GM04504 (cell line): ENCODE measurements around the gene ING1.
"Not testable (repeated sequence)": the region's sequence is repeated elsewhere in the genome, so short reads cannot be mapped to it uniquely, and the experiment has no call there.

Experiments
- DNase-seq: peaks from one replicate; pipeline ENCODE4 v3.0.0-alpha.2; 2012; ENCODE audit warnings: low read depth

ING1 gene

DNA sequence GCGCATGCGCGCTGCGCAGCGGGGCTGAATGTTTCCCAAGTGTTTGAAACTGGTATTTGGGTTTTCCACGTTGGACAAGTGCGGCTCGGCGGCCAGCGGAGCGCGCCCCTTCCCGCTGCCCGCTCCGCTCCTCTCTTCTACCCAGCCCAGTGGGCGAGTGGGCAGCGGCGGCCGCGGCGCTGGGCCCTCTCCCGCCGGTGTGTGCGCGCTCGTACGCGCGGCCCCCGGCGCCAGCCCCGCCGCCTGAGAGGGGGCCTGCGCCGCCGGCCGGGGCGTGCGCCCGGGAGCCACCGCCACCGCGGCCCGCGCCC, at the start of gene ING1:
ING1 (plus strand) TSS at position 59 of the 311 bp plus-strand sequence. CDS start 450 bp downstream, outside the sequence.
- no peak for DNase-seq

DNA sequence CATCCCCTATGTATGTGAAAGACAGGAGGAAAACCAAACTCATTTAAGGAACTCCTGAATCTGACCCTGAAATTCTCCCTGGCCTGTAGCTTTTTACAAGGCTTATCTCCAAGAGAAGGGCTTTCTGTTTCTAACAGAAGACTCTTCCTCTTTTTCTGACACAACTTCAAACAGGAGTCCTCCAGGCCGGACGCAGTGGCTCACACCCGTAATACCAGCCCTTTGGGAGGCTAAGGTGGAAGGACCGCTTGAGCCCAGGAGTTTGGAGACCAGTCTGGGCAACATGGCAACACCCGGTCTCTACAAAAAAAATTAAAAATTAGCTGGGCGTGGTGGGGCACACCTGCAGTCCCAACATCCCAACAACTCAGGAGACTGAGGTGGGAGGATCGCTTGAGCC, 49.5 kb upstream of the ING1 start:
- no peak for DNase-seq

DNA sequence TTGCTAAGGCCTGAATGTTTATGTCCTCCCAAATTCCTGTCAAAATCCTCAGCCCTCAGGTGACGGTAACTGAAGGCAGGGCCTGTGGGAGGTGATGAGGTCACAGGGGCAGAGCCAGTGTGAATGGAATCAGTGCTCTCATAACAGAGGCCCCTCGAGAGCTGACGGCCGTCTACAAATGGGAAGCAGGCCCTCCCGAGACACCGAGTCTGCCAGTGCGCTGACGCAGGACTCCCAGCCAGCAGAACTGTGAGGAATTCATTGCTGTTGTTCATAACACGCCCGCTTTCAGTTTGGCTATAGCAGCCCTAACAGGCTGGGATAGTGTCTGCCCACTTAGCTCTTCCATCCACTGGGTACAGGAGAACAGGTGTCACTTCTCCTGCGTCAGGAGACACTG, 48.8 kb upstream of the ING1 start:
- no peak for DNase-seq

- DNase-seq = no peak
These were observed 47.8 kb upstream of the ING1 start for GRCh38 chr13:110665491-110666254.

DNA sequence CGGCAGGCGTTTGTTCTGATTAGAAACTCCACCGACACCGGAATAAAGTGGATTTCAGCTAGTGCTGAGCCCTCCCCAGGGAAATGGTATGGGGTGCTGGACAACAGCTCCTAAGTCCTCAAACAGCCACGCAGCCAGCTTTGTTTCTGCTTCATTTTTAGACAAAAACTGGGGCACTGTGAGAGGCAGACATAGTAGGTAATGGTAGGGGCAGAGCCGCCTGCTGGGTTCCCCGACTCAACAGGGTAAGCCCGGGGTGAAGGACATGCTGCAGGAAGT, 47.3 kb upstream of the ING1 start:
- no peak for DNase-seq

- no peak for DNase-seq
These were observed 44.5 kb upstream of the ING1 start for GRCh38 chr13:110669036-110669435.

DNA sequence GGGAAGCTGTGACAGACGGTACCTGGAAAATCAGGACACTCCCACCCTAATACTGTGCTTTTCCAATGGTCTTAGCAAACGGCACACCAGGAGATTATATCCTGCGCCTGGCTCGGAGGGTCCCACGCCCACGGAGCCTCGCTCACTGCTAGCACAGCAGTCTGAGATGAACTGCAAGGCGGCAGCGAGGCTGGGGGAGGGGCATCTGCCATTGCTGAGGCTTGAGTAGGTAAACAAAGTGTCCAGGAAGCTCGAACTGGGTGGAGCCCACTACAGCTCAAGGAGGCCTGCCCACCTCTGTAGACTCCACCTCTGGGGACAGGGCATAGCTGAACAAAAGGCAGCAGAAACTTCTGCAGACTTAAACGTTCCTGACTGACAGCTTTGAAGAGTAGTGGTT, 43.7 kb upstream of the ING1 start:
- not testable (repeated sequence) for DNase-seq

- DNase-seq = no peak
These were observed 36.6 kb upstream of the ING1 start for GRCh38 chr13:110676595-110677587.

DNA sequence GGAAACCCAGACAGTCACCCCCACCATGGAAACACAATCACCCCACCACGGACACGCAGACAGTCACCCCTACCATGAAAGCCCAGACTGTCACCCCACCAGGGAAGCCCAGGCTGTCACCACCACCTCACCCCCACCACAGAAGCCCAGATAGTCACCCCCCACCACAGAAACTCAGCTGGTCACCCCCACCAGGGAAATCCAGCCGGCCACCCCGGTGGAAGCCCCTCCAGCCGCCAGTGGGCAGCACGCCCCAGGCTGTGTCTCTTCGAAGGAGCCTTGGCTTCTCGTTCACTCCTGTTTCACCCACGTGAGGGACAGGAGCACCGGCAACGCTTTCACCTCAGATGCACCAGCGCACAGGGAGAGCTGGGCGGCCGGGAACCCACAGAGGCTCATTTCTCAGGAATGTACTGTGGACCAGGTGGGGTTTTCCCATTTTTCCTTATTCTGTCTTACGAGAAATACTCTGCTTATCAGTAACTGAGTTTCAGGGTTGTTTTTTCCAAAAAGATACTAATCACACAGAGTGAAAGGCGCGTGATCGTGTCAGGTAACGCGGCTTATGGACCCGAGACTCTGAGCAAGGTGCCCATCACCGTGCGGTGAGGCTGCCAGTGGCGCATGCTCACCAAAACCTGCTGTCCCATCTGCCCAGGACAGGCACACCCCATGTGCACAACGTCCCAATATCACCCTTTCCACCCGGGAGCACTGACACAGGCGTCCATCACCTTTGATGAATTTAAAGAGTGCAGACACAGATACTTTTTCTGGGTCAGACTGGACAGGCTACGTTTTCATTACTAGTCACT, 35.6 kb upstream of the ING1 start:
- no peak for DNase-seq

GRCh38 chr13:110680852-110681251, 32.6 kb upstream of the ING1 start:
- DNase-seq = no peak

- no peak for DNase-seq
These were observed 31.5 kb upstream of the ING1 start for GRCh38 chr13:110681868-110682550.

DNA sequence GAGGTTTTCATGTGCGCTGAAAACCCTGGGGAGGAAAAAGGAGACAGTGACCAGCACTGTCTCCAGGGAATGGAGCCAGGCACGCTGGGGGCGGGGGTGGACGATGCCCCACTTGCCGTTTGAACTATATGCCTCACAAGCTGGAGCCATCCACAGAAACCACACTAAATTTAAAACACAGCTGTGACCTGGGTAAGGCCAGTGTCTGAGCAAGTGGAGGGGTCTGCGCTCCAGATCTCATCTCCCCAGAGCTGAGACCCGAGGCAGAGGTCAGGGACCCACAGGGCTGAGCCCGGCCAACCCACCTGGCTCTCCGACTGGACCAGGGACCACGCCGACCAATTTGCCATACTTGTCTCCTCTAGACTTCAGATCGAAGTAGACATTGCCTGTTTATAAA, 30.8 kb upstream of the ING1 start:
- no peak for DNase-seq

DNA sequence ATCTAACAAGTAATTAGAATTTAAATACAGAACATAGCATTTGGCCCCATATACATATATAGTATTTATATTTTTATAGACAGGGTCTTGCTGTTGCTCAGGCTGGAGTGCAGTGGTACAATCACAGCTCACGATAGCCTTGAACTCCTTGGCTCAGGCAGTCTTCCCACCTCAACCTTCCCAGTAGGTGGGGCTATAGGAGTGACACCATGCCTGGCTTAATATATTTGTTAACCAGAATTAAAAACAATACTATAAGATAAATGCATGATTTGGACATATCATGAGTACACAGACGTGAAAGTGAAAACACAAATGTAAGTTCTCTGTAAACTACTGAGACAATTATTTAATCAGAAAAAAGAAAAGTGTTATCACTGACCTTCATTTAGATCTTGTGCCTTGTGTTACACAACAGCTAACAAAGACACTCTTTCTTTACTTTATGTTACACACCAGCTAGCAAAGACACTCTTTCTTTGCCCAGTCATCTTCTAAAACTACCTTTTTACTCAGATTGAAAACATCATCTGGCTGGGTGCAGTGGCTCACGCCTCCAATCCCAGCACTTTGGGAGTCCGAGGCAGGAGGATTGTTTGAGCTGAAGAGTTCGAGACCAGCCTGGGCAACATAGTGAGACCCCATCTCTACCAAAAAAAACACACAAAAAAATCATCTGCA, 30.2 kb upstream of the ING1 start:
- no peak for DNase-seq

DNA sequence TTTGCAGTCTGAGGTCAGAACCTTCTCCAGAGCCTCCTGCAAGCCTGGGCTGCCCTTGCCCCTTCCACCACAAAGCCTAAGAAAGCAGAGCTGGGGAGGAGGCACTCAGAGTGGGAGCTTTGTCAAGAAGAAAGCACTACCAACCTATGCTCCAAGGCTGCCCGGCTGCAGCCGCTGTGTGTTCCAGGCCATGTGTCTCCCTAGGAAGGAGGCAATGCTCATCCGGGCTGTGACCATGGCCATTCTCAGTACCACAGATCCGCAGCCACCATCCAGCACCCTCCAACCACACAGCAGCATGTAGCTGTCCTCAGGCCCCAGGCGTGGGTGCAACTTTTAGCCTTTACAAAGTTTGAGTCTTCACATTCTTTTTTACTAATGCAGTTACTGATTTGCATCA, 29.6 kb upstream of the ING1 start:
- DNase-seq = no peak

- DNase-seq = no peak
These were observed 29.0 kb upstream of the ING1 start for GRCh38 chr13:110684388-110685056.

- DNase-seq = peak; percentile 39
These were observed 28.0 kb upstream of the ING1 start for GRCh38 chr13:110685305-110686020.

DNA sequence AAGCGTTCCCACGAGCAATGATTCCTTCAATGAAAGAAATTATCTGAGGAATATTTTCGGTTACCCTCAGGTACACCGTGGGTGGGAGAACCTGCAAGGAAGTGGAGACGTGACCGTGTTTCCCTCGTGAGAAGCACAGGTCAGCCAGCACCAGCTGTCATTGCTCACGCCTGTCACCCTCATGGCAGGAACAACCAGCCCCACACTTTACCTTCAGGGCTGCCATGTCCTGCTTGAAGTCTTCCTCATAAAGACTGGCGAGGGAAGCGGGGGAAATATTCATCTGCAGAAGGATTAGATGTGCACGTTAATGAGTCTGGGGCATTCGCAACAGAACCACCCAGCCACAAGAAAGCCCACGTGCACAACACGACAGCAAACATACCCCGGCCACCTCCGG, 25.8 kb upstream of the ING1 start:
- DNase-seq = no peak

- DNase-seq = no peak
These were observed 24.5 kb upstream of the ING1 start for GRCh38 chr13:110689041-110689440.

- DNase-seq = no peak
These were observed 23.8 kb upstream of the ING1 start for GRCh38 chr13:110689711-110690110.

DNA sequence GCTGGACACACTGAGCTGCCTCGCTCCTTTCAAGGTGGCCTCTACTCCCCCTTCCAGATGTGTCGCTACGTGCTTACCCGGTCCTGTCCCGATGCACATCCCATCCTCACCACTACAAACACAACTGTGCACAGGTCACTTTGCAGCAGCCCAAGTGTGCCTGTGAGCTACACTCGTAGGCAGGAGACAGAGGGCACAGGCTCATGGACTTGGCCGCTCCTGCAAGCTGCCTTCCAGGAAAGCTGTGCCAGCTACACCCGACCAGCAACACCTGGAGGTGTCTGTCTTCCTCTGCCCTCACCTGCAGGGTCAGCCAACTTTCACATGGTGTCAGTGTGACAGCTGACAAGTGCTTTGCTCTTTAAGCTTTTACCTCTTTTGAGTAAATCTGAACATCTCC, 23.0 kb upstream of the ING1 start:
- DNase-seq = no peak
